ENCODE data around the gene SREBF2. TPM values are rescaled to one million over a fixed set of nuclear protein-coding genes. Genes with fewer than 3 reads are reported as not detected.

The SREBF2 gene
- total and polyA plus RNA-seq, 2 donors (not counting 3 experiments of a cell fraction or from before 2014, with no cell fraction given): 101 to 136 TPM

GRCh38 chr22:41880653-41881052 is 47.7 kb downstream of the SREBF2 start:
- Histone ChIP-seq H3K4me2 (ENCODE audit: insufficient read depth, low read length) (no peak overlapping the region), H3K79me2 (ENCODE audit: control insufficient read depth, insufficient read depth, low read length) (no peaks in the 10 kb centered on the region), H3K27me3 (ENCODE audit: control insufficient read depth in 2 of 2, insufficient read depth in 2 of 2, low read length in 2 of 2) (no peaks in the 10 kb centered on the region), H3K4me3 (replicated peaks in 1 of 3; ENCODE audit: insufficient read depth in 1 of 3, low read depth in 1 of 3, low read length in 3 of 3) (no peak overlapping the region), H4K20me1 (replicated peaks; ENCODE audit: control insufficient read depth, extremely low read depth, insufficient read depth, low read length) (no peaks in the 10 kb centered on the region), H3K4me1 (ENCODE audit: control insufficient read depth, extremely low read depth, insufficient read depth, low read length) (no peaks in the 10 kb centered on the region), H3K27ac (ENCODE audit: insufficient read depth, low read depth, low read length) (no peak overlapping the region), H2AFZ (ENCODE audit: low read depth, low read length) (no peak overlapping the region), H3K9me1 (replicated peaks; ENCODE audit: control insufficient read depth, extremely low read depth, insufficient read depth, low read length) (no peaks in the 10 kb centered on the region), H3K36me3 (ENCODE audit: control insufficient read depth in 2 of 2, extremely low read depth in 1 of 2, insufficient read depth in 2 of 2, low read length in 2 of 2) (peaks cover 57 to 65% of the 10 kb centered on the region in 2 experiments), H3K9ac (replicated peaks; ENCODE audit: extremely low read depth, insufficient read depth, low read length) (no peak overlapping the region), H3K9me3 (replicated peaks; ENCODE audit: control insufficient read depth, insufficient read depth, low read length) (no peaks in the 10 kb centered on the region)
- intact Hi-C loops (cut with micrococcal nuclease): no loop called here
- no TSS peak for BruUV-seq (replicated peaks)
- ChIA-PET CTCF (interaction anchor here (0.9 to 2.9 kb wide), 5 partner anchors 9 to 183 kb away, joined by 3 to 8 read pairs (median 5); no protein-coding TSS in a partner anchor), POLR2A (no interaction called here)
- FAIRE-seq (no peak), DNase-seq (ENCODE audit: low read depth, low spot score) (no peak)
- dilution Hi-C loops (cut with MboI; ENCODE audit: extremely low pct_ligation_motif_present, low sequenced_read_pairs): no loop called here
- TF ChIP-seq EZH2 (IDR thresholded peaks at IDR 0.05; ENCODE audit: borderline replicate concordance, low read depth, low read length, severe bottlenecking): no peak
- TF ChIP-seq POLR2A (IDR thresholded peaks at IDR 0.05; ENCODE audit: low read depth, low read length): no peak
- no peak for TF ChIP-seq FOS (IDR thresholded peaks at IDR 0.05; ENCODE audit: borderline replicate concordance, insufficient read depth, low read length)
- TF ChIP-seq, protein P1, sequence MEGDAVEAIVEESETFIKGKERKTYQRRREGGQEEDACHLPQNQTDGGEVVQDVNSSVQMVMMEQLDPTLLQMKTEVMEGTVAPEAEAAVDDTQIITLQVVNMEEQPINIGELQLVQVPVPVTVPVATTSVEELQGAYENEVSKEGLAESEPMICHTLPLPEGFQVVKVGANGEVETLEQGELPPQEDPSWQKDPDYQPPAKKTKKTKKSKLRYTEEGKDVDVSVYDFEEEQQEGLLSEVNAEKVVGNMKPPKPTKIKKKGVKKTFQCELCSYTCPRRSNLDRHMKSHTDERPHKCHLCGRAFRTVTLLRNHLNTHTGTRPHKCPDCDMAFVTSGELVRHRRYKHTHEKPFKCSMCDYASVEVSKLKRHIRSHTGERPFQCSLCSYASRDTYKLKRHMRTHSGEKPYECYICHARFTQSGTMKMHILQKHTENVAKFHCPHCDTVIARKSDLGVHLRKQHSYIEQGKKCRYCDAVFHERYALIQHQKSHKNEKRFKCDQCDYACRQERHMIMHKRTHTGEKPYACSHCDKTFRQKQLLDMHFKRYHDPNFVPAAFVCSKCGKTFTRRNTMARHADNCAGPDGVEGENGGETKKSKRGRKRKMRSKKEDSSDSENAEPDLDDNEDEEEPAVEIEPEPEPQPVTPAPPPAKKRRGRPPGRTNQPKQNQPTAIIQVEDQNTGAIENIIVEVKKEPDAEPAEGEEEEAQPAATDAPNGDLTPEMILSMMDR (IDR thresholded peaks at IDR 0.05; ENCODE audit: extremely low read depth in 1 of 2, insufficient read depth in 1 of 2, low read depth in 1 of 2, low read length in 2 of 2): no peak
- TF ChIP-seq MYC (IDR thresholded peaks at IDR 0.05; ENCODE audit: low read depth, low read length): no peak
- no peak for TF ChIP-seq JUN (IDR thresholded peaks at IDR 0.05; ENCODE audit: borderline replicate concordance, insufficient read depth, insufficient read length, low read depth)
- TF ChIP-seq MAX (IDR thresholded peaks at IDR 0.05; ENCODE audit: insufficient read depth, insufficient read length): no peak

Measured in endothelial cell of umbilical vein (primary cell).